ENCODE measurements around the gene RNF181.

DNA sequence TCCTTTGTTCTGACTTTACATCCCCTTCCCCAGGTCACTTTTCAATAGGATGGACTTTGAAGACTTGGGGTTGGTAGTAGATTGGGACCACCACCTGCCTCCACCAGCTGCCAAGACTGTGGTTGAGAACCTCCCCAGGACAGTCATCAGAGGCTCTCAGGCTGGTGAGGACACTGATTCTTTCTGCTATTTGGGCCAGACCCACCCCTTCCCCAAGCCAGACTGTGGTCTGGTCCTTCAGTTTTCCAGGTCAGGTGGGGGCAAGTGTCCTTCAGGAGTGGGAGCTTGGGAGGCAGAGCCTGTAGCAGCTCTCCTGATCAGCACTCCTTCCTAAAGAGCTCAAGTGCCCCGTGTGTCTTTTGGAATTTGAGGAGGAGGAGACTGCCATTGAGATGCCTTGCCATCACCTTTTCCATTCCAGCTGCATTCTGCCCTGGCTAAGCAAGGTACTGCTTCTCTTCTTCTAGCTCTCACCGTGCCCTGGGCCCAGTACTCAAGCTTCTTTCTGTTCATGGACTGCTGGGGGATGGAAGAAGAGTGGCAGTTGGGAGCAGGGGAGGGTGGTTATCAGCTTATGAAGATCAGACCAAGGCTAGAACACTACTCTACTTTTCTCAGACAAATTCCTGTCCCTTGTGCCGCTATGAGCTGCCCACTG, 1.1 kb downstream of the RNF181 start:
- TF ChIP-seq CTCF (conservative IDR thresholded peaks at IDR 0.05), result no peak
- no peak for TF ChIP-seq EZH2 (IDR thresholded peaks at IDR 0.05; ENCODE audit: low read depth)
